RPMI8226 (cell line): ENCODE data around the gene SSU72.
"Not testable (repeated sequence)": the region's sequence is repeated elsewhere in the genome, so short reads cannot be mapped to it uniquely, and the experiment has no call there.

Experiments used
- DNase-seq: peaks from one replicate; pipeline ENCODE4 v3.0.0-alpha.2; 2015

The SSU72 gene

GRCh38 chr1:1609822-1610485 is 35.3 kb upstream of the SSU72 start:
- peak; percentile 96 for DNase-seq

- DNase-seq: no peak
These were observed 31.6 kb upstream of the SSU72 start for GRCh38 chr1:1606232-1606631.

GRCh38 chr1:1605724-1606123 is 31.1 kb upstream of the SSU72 start:
- DNase-seq: no peak

GRCh38 chr1:1605034-1605591 is 30.4 kb upstream of the SSU72 start:
- no peak for DNase-seq

GRCh38 chr1:1604374-1605033 is 29.8 kb upstream of the SSU72 start:
- no peak for DNase-seq

GRCh38 chr1:1603671-1604373 is 29.2 kb upstream of the SSU72 start:
- DNase-seq: no peak

GRCh38 chr1:1602968-1603506 is 28.4 kb upstream of the SSU72 start:
- DNase-seq: no peak

- peak; percentile 89 for DNase-seq
These were observed 27.8 kb upstream of the SSU72 start for GRCh38 chr1:1602304-1602967.

GRCh38 chr1:1601564-1602303 is 27.1 kb upstream of the SSU72 start:
- no peak for DNase-seq

GRCh38 chr1:1600861-1601563 is 26.3 kb upstream of the SSU72 start:
- DNase-seq: peak; percentile 3

GRCh38 chr1:1599935-1600860 is 25.5 kb upstream of the SSU72 start, which contains the start of gene FNDC10:
TSS of gene FNDC10 (minus strand) at chr1:1600135. CDS start at chr1:1600015, 120 bp downstream.
- DNase-seq: peak; percentile 48

GRCh38 chr1:1599030-1599934 is 24.6 kb upstream of the SSU72 start:
- DNase-seq: peak; percentile 81

- DNase-seq: no peak
These were observed 24.0 kb upstream of the SSU72 start for GRCh38 chr1:1598720-1599029.

- DNase-seq: no peak
These were observed 23.5 kb upstream of the SSU72 start for GRCh38 chr1:1598051-1598719.

GRCh38 chr1:1597275-1597930 is 22.7 kb upstream of the SSU72 start:
- DNase-seq: peak; percentile 87

GRCh38 chr1:1596493-1597274 is 22.0 kb upstream of the SSU72 start:
- DNase-seq: peak; percentile 21

- not testable (repeated sequence) for DNase-seq
These were observed 20.7 kb upstream of the SSU72 start for GRCh38 chr1:1595341-1595740.
